Natural killer cell (primary cell): ENCODE data around the gene LENG9. TPM values are rescaled to one million over a fixed set of nuclear protein-coding genes. Genes with fewer than 3 reads are reported as not detected.

Experiments
- ATAC-seq, 3 donors: fragments of 150-1000 bp in 2 of 3; fragments of 200-7000 bp in 1 of 3; cut with Tn5 transposase; 1 replicate in 1 of 3; 2 replicates in 2 of 3; pipeline ENCODE4 v1.10.0; 2021; ENCODE audit warnings: mild to moderate bottlenecking in 2 of 3, moderate library complexity in 2 of 3
- DNase-seq, 2 donors: peaks; one replicate each; pipeline versions ENCODE4 v3.0.0 to v3.0.0-alpha.2; 2013 to 2021; ENCODE audit warnings: mixed read lengths in 1 of 2
- H3K27ac ChIP-seq: one replicate; pipeline ENCODE4 v1.5.1; 2013; ENCODE audit warnings: mild to moderate bottlenecking, low read length
- H3K27me3 ChIP-seq: one replicate; pipeline ENCODE4 v1.6.1; 2013; ENCODE audit warnings: low read length; ENCODE audit not compliant: control insufficient read depth, insufficient read depth
- H3K36me3 ChIP-seq: one replicate; pipeline ENCODE4 v1.6.1; 2013; ENCODE audit warnings: low read length; ENCODE audit not compliant: control insufficient read depth, insufficient read depth
- H3K4me1 ChIP-seq: one replicate; pipeline ENCODE4 v1.6.1; 2013; ENCODE audit warnings: low read length; ENCODE audit not compliant: control insufficient read depth, insufficient read depth
- H3K4me3 ChIP-seq: one replicate; pipeline ENCODE4 v1.5.1; 2013; ENCODE audit warnings: low read length
- H3K9me3 ChIP-seq: one replicate; pipeline ENCODE4 v1.6.1; 2013; ENCODE audit warnings: low read length; ENCODE audit not compliant: control insufficient read depth, insufficient read depth
- H3K27ac Mint-ChIP-seq, 2 donors: one replicate each; pipeline ENCODE4 v1.8.0; 2022; ENCODE audit warnings: mild to moderate bottlenecking in 2 of 2, mixed read lengths in 2 of 2, moderate library complexity in 1 of 2
- H3K27me3 Mint-ChIP-seq, 2 donors: one replicate each; pipeline ENCODE4 v1.8.0; 2022; ENCODE audit warnings: low read depth in 2 of 2, mixed read lengths in 2 of 2
- H3K36me3 Mint-ChIP-seq: one replicate; pipeline ENCODE4 v1.8.0; 2022; ENCODE audit warnings: mixed read lengths
- H3K4me1 Mint-ChIP-seq, 2 donors: one replicate each; pipeline ENCODE4 v1.8.0; 2022; ENCODE audit warnings: mixed read lengths in 2 of 2
- H3K4me3 Mint-ChIP-seq: one replicate; pipeline ENCODE4 v1.8.0; 2022; ENCODE audit warnings: mild to moderate bottlenecking, moderate library complexity, mixed read lengths
- H3K9me3 Mint-ChIP-seq, 2 donors: one replicate each; pipeline ENCODE4 v1.8.0; 2022; ENCODE audit warnings: mixed read lengths in 2 of 2
- WGBS: methylation state at CpG from one replicate; pipeline ENCODE4 v1.1.7; 2013; ENCODE audit warnings: missing lambda C conversion rate; ENCODE audit not compliant: insufficient coverage; 5-methylcytosine and 5-hydroxymethylcytosine counted together
- intact Hi-C: fragments of 100-400 bp; cut with micrococcal nuclease; formaldehyde crosslinking; loops from one replicate; pipeline ENCODE4 v1.14.2; 2022
- total RNA-seq, 4 donors: library from RNA; stranded (reverse); fragments of 120-200 nt in 1 of 4; gene quantifications; one replicate each; pipeline versions ENCODE4 v1.2.3 to v1.2.4, GENCODE V29; 2013 to 2022
- TF ChIP-seq, protein P1 (sequence below): fragments of 200-600 bp; IDR thresholded peaks from one replicate; pipeline ENCODE4 v1.8.0; 2022; ENCODE audit warnings: antibody characterized with exemption

LENG9 gene
- total RNA-seq, 3 donors from 2014 or later (not counting 1 experiment from before 2014, with no cell fraction given): 3.2 to 5.6 (median 4.3) TPM

DNA sequence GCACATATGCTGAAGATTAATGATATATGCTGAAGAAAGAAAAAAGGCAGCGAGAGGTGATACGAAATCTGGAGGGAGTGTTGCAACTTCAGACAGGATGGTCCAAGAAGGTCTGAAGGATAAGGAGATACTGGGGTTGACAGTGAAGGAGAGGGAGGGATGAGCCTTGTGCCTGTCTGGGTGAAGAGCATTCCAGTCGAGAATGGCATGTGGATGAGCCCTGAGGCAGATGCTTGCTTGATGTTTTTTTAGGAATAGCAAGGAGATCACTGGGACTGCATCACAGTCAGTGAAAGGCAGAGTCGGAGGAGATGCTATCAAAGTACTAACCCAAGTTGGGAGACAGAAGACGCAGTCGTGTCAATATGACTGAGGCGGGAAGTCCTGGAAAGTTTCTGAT is 25.8 kb upstream of the LENG9 start:
- peaks cover 0 to 23% of the 10 kb centered on the region in 2 donors for H3K4me1 Mint-ChIP-seq
- WGBS: 84% methylated on average over 7 of the region's 7 CpGs
- Histone ChIP-seq H3K4me3 (no peak overlapping the region), H3K4me1 (no peaks in the 10 kb centered on the region), H3K27ac (no peak overlapping the region), H3K36me3 (no peaks in the 10 kb centered on the region), H3K27me3 (peaks cover 10% of the 10 kb centered on the region), H3K9me3 (no peaks in the 10 kb centered on the region)
- peaks cover 27 to 34% of the 10 kb centered on the region in 2 donors for H3K27me3 Mint-ChIP-seq
- DNase-seq (no peak), ATAC-seq (no peak)
- H3K27ac Mint-ChIP-seq: no peak overlapping the region
- H3K4me3 Mint-ChIP-seq: no peak overlapping the region
- intact Hi-C loops: no loop called here
- H3K9me3 Mint-ChIP-seq: no peaks in the 10 kb centered on the region
- TF ChIP-seq, protein P1, sequence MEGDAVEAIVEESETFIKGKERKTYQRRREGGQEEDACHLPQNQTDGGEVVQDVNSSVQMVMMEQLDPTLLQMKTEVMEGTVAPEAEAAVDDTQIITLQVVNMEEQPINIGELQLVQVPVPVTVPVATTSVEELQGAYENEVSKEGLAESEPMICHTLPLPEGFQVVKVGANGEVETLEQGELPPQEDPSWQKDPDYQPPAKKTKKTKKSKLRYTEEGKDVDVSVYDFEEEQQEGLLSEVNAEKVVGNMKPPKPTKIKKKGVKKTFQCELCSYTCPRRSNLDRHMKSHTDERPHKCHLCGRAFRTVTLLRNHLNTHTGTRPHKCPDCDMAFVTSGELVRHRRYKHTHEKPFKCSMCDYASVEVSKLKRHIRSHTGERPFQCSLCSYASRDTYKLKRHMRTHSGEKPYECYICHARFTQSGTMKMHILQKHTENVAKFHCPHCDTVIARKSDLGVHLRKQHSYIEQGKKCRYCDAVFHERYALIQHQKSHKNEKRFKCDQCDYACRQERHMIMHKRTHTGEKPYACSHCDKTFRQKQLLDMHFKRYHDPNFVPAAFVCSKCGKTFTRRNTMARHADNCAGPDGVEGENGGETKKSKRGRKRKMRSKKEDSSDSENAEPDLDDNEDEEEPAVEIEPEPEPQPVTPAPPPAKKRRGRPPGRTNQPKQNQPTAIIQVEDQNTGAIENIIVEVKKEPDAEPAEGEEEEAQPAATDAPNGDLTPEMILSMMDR: no peak
- no peaks in the 10 kb centered on the region for H3K36me3 Mint-ChIP-seq

DNA sequence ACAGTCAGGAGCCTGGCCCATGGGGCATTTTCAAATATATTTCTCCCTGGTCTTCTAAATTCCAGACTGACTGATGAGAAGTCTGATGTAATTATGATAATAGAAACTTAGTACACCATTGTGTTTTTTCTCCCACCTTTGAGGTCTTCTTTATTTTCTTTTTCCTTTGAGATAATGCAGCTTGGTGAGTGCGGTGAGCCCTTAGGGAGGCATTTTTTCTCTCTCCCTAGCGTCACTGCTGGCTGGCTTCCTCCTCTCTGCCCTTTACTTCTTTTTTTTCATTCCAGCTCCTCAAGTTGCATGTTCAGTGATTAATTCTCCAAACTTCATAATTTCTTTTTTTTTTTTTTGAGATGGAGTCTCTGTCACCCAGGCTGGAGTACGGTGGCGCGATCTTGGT is 22.3 kb upstream of the LENG9 start:
- no peaks in the 10 kb centered on the region for H3K36me3 ChIP-seq
- peaks cover 28 to 29% of the 10 kb centered on the region in 2 donors for H3K27me3 Mint-ChIP-seq
- no peak overlapping the region for H3K27ac Mint-ChIP-seq
- H3K4me1 ChIP-seq: peaks cover 25% of the 10 kb centered on the region
- H3K4me3 Mint-ChIP-seq: no peak overlapping the region
- TF ChIP-seq, protein P1: no peak
- no peaks in the 10 kb centered on the region for H3K9me3 ChIP-seq
- H3K27ac ChIP-seq: no peak overlapping the region
- H3K4me1 Mint-ChIP-seq: peaks cover 19 to 41% of the 10 kb centered on the region in 2 donors
- WGBS: 83% methylated on average over 5 of the region's 5 CpGs
- H3K4me3 ChIP-seq: no peak overlapping the region
- peaks cover 13% of the 10 kb centered on the region for H3K27me3 ChIP-seq
- H3K36me3 Mint-ChIP-seq: no peaks in the 10 kb centered on the region
- DNase-seq (no peak), ATAC-seq (no peak)
- intact Hi-C loops: no loop called here
- no peaks in the 10 kb centered on the region for H3K9me3 Mint-ChIP-seq

DNA sequence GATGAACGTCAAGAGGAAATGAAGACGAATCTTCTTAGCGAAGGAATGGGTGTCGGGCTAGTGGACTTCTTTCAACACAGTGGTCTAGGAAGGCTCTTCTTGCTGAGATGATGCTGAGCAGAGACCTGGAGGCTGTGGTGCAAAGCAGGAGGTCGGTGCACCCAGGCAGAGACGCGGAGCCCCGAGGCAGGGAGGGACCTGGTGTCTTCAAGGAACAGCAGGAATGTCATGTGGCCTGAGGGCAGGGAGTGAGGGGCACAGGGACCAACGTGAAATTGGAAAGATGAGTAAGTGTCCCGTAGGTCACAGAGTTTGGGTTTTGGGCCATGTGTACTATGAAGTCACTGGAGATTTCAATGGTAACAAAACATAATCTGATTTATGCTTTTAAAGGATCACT is 20.9 kb upstream of the LENG9 start:
- peaks cover 23% of the 10 kb centered on the region in 2 donors for H3K27me3 Mint-ChIP-seq
- H3K9me3 Mint-ChIP-seq: no peaks in the 10 kb centered on the region
- Histone ChIP-seq H3K36me3 (no peaks in the 10 kb centered on the region), H3K27ac (no peak overlapping the region), H3K9me3 (no peaks in the 10 kb centered on the region), H3K4me1 (peaks cover 36% of the 10 kb centered on the region), H3K27me3 (peaks cover 9% of the 10 kb centered on the region), H3K4me3 (no peak overlapping the region)
- 86% methylated on average over 10 of the region's 10 CpGs for WGBS
- ATAC-seq: no peak
- TF ChIP-seq, protein P1: no peak
- H3K4me1 Mint-ChIP-seq: peaks cover 33 to 53% of the 10 kb centered on the region in 2 donors
- DNase-seq: no peak
- intact Hi-C loops: loop anchor here (5.0 kb wide), 2 partner anchors 48 to 68 kb away; no protein-coding TSS in a partner anchor
- H3K36me3 Mint-ChIP-seq: no peaks in the 10 kb centered on the region
- no peak overlapping the region for H3K27ac Mint-ChIP-seq
- H3K4me3 Mint-ChIP-seq: no peak overlapping the region

DNA sequence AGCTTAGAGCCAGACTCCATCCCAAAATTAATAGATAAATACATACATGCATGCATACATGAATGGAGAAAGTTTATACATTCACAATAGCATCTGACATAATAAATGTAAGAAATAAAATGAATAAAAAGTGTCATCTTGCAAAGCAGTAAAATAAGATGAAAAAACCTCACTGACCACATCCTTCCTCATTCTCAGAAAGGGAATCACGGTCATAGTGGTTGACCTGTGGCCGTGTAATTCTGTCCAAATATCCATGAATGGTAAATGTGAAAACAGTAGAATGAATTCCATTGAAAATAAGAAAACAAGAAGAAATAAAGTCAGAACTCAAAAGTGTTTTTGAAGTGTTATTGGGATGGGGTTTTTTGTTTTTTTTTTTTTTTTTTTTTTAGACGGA is 19.3 kb upstream of the LENG9 start:
- 0% methylated on average over 1 of the region's 3 CpGs for WGBS
- no peaks in the 10 kb centered on the region for H3K9me3 ChIP-seq
- Mint-ChIP-seq H3K4me1 (peaks cover 42 to 60% of the 10 kb centered on the region in 2 donors), H3K9me3 (no peaks in the 10 kb centered on the region), H3K27me3 (peaks cover 29 to 31% of the 10 kb centered on the region in 2 donors), H3K4me3 (peak overlapping the region; percentile 76), H3K36me3 (no peaks in the 10 kb centered on the region), H3K27ac (no peak overlapping the region)
- DNase-seq (no peak), ATAC-seq (peak in 1 of 3 donors; percentile 41)
- TF ChIP-seq, protein P1: no peak
- H3K4me3 ChIP-seq: no peak overlapping the region
- no peaks in the 10 kb centered on the region for H3K36me3 ChIP-seq
- peaks cover 41% of the 10 kb centered on the region for H3K4me1 ChIP-seq
- H3K27me3 ChIP-seq: peaks cover 8% of the 10 kb centered on the region
- H3K27ac ChIP-seq: no peak overlapping the region
- intact Hi-C loops: loop anchor here (5.0 kb wide), 2 partner anchors 49 to 69 kb away; no protein-coding TSS in a partner anchor
